Measurements from ENCODE around the gene C1orf174. TPM values are rescaled to one million over a fixed set of nuclear protein-coding genes. Genes with fewer than 3 reads are reported as not detected.

The C1orf174 gene
- total RNA-seq, 1 donor from 2014 or later = 36.5 TPM

DNA sequence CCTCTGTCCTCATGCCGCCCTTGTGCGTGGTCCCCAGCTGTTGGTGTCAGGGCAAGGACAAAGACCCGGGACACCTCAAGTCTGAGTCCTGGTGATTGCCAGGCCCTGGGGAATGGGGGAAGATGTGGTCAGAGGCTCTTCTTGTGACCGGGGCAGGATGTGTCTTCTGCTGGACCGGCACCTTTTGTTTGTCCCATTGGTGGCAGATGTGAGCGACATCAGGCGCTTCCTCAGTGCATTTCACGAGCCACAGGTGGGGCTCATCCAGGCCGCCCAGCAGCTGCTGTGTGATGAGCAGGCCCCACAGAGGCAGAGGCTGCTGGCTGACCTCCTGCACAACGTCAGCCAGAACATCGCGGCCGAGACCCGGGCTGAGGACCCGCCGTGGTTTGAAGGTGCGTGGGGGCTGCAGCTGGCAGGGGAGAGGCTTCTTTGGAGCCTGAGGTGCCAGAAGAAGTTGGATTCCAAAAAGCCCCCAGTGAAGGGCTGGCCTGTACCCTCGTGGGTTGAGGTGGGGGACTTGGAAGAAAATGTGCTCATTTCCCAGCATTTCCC is 34.4 kb downstream of the C1orf174 start:
- H3K27me3 Mint-ChIP-seq (ENCODE audit: insufficient read depth, low read depth) = peaks cover 7% of the 10 kb centered on the region
- no peak overlapping the region for H3K4me3 Mint-ChIP-seq
- Histone ChIP-seq H2AFZ (replicated peaks) (no peak overlapping the region), H3K36me3 (no peaks in the 10 kb centered on the region), H3K4me3 (no peak overlapping the region), H3F3A (ENCODE audit: low read depth) (no peaks in the 10 kb centered on the region), H3K9me3 (ENCODE audit: low read depth) (no peaks in the 10 kb centered on the region), H3K9ac (no peak overlapping the region), H4K20me1 (ENCODE audit: low read depth) (no peaks in the 10 kb centered on the region), H3K4me2 (no peak overlapping the region), H3K27me3 (no peaks in the 10 kb centered on the region), H3K79me2 (ENCODE audit: low read depth) (no peaks in the 10 kb centered on the region), H3K27ac (no peak overlapping the region), H3K4me1 (no peaks in the 10 kb centered on the region)
- no peak overlapping the region for H3K27ac Mint-ChIP-seq
- TF ChIP-seq EZH2 (IDR thresholded peaks at IDR 0.05) (no peak), CTCF (IDR thresholded peaks at IDR 0.05) (no peak), EZH2phosphoT487 (IDR thresholded peaks at IDR 0.05) (no peak)
- H3K36me3 Mint-ChIP-seq = peaks cover 10% of the 10 kb centered on the region
- peaks cover 2% of the 10 kb centered on the region for H3K9me3 Mint-ChIP-seq
- no peaks in the 10 kb centered on the region for H3K4me1 Mint-ChIP-seq
- no peak for DNase-seq (ENCODE audit: low spot score)

DNA sequence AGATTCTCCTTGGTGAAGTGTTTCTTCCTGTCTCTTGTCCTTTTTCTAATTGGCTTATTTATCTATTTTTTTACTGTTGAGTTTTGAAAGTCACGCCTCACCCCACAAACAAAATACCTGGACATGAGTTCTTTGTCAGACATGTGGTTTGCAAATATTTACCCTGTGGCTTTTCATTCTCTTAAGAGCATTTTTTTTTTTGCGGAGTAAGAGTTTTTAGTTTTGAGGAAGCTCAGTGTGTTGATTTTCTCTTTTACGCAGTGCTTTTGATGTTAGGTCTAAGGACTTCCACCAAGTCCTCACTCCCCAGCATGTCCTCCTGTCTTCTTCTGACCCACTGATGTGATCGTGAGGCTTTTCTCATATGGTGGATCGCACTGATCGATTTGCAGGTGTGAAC is 35.2 kb downstream of the C1orf174 start:
- Mint-ChIP-seq H3K27me3 (ENCODE audit: insufficient read depth, low read depth) (peaks cover 6% of the 10 kb centered on the region), H3K36me3 (peaks cover 8% of the 10 kb centered on the region), H3K4me3 (no peak overlapping the region), H3K4me1 (no peaks in the 10 kb centered on the region), H3K27ac (no peak overlapping the region), H3K9me3 (peaks cover 2% of the 10 kb centered on the region)
- Histone ChIP-seq H3K36me3 (no peaks in the 10 kb centered on the region), H3K9me3 (ENCODE audit: low read depth) (no peaks in the 10 kb centered on the region), H3K4me3 (no peak overlapping the region), H3K4me1 (no peaks in the 10 kb centered on the region), H4K20me1 (ENCODE audit: low read depth) (no peaks in the 10 kb centered on the region), H3K27ac (no peak overlapping the region), H3K27me3 (no peaks in the 10 kb centered on the region), H3K9ac (no peak overlapping the region), H3K4me2 (no peak overlapping the region), H3K79me2 (ENCODE audit: low read depth) (no peaks in the 10 kb centered on the region), H2AFZ (replicated peaks) (no peak overlapping the region), H3F3A (ENCODE audit: low read depth) (no peaks in the 10 kb centered on the region)
- no peak for DNase-seq (ENCODE audit: low spot score)
- TF ChIP-seq CTCF (IDR thresholded peaks at IDR 0.05) (no peak), EZH2 (IDR thresholded peaks at IDR 0.05) (no peak), EZH2phosphoT487 (IDR thresholded peaks at IDR 0.05) (no peak)

- Histone ChIP-seq H3K9me3 (ENCODE audit: low read depth) (no peaks in the 10 kb centered on the region), H3K27me3 (peaks cover 10% of the 10 kb centered on the region), H3K9ac (no peak overlapping the region), H3K4me2 (no peak overlapping the region), H3K4me3 (no peak overlapping the region), H2AFZ (replicated peaks) (no peak overlapping the region), H3K36me3 (no peaks in the 10 kb centered on the region), H3K79me2 (ENCODE audit: low read depth) (no peaks in the 10 kb centered on the region), H3F3A (ENCODE audit: low read depth) (peaks cover 3% of the 10 kb centered on the region), H4K20me1 (ENCODE audit: low read depth) (peaks cover 3% of the 10 kb centered on the region), H3K4me1 (peaks cover 1% of the 10 kb centered on the region), H3K27ac (no peak overlapping the region)
- Mint-ChIP-seq H3K36me3 (peaks cover 3% of the 10 kb centered on the region), H3K27ac (no peak overlapping the region), H3K4me1 (peaks cover 2% of the 10 kb centered on the region), H3K9me3 (no peaks in the 10 kb centered on the region), H3K4me3 (no peak overlapping the region), H3K27me3 (ENCODE audit: insufficient read depth, low read depth) (peaks cover 8% of the 10 kb centered on the region)
- TF ChIP-seq EZH2phosphoT487 (IDR thresholded peaks at IDR 0.05) = no peak
- DNase-seq (ENCODE audit: low spot score) = no peak
Measured at GRCh38 chr1:3863231-3863935, 36.7 kb downstream of the C1orf174 start.
